CD4-positive, alpha-beta T cell treated with Interleukin-4 for 1 hour (primary cell): ENCODE results near the gene CHST9.
"Not testable (repeated sequence)": the region's sequence is repeated elsewhere in the genome, so short reads cannot be mapped to it uniquely, and the experiment has no call there.

ENCODE experiments used
- DNase-seq, 2 donors: peaks; one replicate each; pipeline ENCODE4 v3.0.0-alpha.2; 2020 to 2022

CHST9 gene

GRCh38 chr18:26992926-26993325, 192.2 kb downstream of the CHST9 start:
- DNase-seq, result no peak

GRCh38 chr18:26989842-26990241, 195.3 kb downstream of the CHST9 start:
- no peak for DNase-seq

- DNase-seq, result no peak
Measured at GRCh38 chr18:26981360-26982082, 203.6 kb downstream of the CHST9 start.

- no peak for DNase-seq
Measured at GRCh38 chr18:26978812-26979341, 206.2 kb downstream of the CHST9 start.

GRCh38 chr18:26977781-26978180, 207.3 kb downstream of the CHST9 start:
- no peak for DNase-seq

GRCh38 chr18:26976206-26976605, 208.9 kb downstream of the CHST9 start:
- DNase-seq, result no peak

- DNase-seq, result not testable (repeated sequence)
Measured at GRCh38 chr18:26972549-26972948, 212.6 kb downstream of the CHST9 start.

- no peak for DNase-seq
Measured at GRCh38 chr18:26971409-26971808, 213.7 kb downstream of the CHST9 start.

- DNase-seq, result no peak
Measured at GRCh38 chr18:26970637-26971036, 214.5 kb downstream of the CHST9 start.

- DNase-seq, result no peak
Measured at GRCh38 chr18:26965206-26965605, 219.9 kb downstream of the CHST9 start.

- no peak for DNase-seq
Measured at GRCh38 chr18:26963292-26963691, 221.8 kb downstream of the CHST9 start.

GRCh38 chr18:26961839-26962238, 223.3 kb downstream of the CHST9 start:
- no peak for DNase-seq

- no peak for DNase-seq
Measured at GRCh38 chr18:26960911-26961310, 224.2 kb downstream of the CHST9 start.

GRCh38 chr18:26956863-26957262, 228.2 kb downstream of the CHST9 start:
- DNase-seq, result no peak

- no peak for DNase-seq
Measured at GRCh38 chr18:26948703-26949102, 236.4 kb downstream of the CHST9 start.

- no peak for DNase-seq
Measured at GRCh38 chr18:26943906-26944305, 241.2 kb downstream of the CHST9 start.

GRCh38 chr18:26941584-26941983, 243.5 kb downstream of the CHST9 start:
- no peak for DNase-seq

- DNase-seq, result no peak
Measured at GRCh38 chr18:26940744-26941398, 244.2 kb downstream of the CHST9 start.

GRCh38 chr18:26931659-26932058, 253.4 kb downstream of the CHST9 start:
- DNase-seq, result no peak

GRCh38 chr18:26930630-26931029, 254.5 kb downstream of the CHST9 start:
- no peak for DNase-seq

- no peak for DNase-seq
Measured at GRCh38 chr18:26928670-26929313, 256.3 kb downstream of the CHST9 start.

- DNase-seq, result not testable (repeated sequence)
Measured at GRCh38 chr18:26927822-26928221, 257.3 kb downstream of the CHST9 start.

- no peak for DNase-seq
Measured at GRCh38 chr18:26926066-26926675, 258.9 kb downstream of the CHST9 start.
